Activated naive CD4-positive, alpha-beta T cell treated with anti-CD3 and anti-CD28 coated beads, Interleukin-2, amount 50 U/mL, for 16 hours (primary cell): ENCODE results near the gene MRPS33.
A peak's percentile ranks its signal among the peaks of the same experiment; 100 is the strongest.
"Not testable (repeated sequence)": the region's sequence is repeated elsewhere in the genome, so short reads cannot be mapped to it uniquely, and the experiment has no call there.

Experiments
- DNase-seq: peaks from one replicate; pipeline ENCODE4 v3.0.0-alpha.2; 2020

Gene MRPS33

DNA sequence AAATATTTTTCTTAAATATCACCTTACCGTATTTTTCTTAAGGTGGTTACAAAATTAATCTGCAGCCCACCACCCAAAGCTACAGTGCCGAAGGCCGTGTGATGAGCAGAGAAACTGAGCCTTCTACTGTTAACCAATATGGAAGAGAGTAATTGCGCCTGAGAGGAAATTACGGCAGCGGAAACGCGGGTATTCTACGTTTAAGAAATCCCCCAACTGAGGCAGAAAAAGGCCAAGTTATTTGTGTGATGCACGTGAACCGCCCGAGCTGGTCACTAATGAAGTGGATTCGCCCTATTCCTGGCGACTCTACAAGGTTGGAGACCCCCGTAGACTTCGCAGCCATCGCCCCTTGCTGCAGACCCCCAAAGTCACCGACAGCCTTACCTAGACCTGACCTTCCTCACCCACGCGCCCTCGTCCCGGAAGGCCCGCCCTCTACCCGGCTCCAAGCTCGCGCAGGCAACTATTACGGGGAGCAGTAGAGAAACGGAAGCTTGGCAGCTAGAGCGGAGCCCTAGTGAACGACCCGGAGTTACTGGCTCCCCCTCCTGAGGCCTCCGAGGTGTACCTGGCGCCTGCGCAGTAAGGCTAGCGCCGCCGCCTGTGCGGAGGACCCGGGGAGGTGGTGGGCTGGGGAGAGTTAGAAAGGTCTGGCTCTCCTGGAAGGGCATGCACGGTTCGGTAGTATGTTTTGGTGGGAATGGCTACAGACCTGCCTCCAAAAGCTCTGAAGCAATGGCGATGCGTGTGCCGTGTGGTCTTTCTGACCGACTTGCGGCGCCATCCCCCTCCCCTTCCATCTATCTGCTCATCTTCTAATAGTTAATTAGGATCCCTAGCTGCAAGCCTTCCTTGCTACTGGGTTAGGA is at the start of gene MRPS33:
Gene MRPS33 (minus strand): TSS at position 429 of the 872 bp plus-strand sequence. CDS start 4,319 bp downstream, outside the sequence.
- DNase-seq: peak; percentile 97

DNA sequence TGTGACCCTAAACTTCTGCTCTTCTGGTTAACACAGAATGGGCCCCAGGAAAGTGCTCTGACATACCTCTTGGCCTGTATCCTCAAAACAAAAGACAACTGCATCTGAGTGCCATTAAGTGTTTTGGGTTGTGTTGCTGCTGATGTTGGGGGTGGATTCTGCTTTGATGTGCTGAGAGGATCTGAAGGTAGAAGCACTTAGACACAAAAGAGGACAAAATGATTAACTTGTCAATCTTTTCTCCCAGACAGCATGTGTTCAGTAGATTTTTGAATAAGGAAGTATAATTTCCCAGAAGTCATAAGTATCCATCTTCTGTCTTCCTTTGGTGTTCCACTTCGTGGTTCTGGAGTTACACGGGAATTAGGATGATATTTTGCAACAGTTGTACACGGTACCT is 43.0 kb upstream of the MRPS33 start:
- no peak for DNase-seq

DNA sequence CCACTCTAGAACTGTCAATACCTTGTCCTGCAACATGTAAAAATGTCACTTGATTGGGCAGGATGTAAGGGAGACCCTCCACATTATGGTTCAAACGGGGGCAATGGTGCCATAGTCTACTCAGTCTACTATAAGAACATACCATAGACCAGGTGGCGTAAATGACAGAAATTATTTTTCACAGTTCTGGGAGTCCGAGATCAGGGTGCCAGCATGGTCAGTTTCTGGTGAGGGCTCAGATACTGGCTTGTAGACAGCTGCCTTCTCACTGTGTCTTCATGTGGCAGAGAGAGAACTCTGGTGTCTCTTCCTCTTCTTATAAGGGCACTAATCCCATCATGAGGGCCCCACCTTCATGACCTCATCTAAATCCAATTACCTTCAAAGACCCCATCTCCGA is 40.4 kb upstream of the MRPS33 start:
- DNase-seq: no peak

DNA sequence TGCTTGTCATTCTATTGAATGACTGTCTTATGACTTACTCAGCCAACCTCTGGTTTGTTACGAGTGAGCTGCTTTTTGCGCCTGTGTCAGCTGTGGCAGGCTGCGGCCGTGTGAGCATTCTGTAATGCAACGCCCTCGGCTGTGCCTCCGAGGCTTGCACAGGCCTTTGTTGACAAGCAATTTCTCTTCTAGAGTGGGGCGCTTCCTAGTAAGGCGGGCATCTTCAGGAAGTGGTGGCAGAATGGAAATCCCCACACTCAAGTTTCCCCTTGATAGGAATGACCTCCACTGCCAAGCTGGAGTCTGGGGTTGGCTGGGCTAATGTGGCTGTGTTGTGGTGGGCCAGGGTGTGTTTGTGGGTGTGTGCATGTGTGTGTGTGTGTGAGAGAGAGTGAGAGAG is 38.9 kb upstream of the MRPS33 start:
- DNase-seq: peak; percentile 35

DNA sequence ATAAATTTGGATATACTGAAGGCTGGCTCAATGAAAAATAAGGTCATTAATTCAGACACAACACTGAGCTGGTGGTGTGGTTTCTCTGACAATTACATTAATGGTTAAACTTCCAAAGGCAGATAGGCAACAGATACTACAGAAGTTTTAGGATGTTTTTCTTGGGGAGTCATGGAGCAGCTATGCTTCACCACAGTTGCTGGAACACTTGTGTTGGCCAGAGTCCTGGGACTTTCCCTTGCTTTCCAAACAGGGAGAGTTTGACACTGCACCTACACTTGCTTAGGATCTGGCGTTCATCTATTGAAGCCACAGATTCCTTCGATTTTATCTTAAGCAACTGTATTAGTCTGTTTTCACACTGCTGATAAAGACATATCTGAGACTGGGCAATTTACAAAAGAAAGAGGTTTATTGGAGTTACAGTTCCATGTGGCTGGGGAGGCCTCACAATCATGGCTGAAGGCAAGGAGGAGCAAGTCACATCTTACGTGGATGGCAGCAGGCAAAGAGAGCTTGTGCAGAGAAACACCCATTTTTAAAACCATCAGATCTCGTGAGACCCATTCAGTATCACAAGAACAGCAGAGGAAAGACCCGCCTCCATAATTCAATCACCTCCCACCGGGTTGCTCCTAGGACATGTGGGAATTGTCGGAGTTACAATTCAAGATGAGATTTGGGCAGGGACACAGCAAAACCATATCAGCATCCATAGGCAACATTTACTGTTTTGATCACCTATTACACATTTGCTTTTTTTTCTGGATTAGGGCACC is 31.3 kb upstream of the MRPS33 start:
- no peak for DNase-seq

DNA sequence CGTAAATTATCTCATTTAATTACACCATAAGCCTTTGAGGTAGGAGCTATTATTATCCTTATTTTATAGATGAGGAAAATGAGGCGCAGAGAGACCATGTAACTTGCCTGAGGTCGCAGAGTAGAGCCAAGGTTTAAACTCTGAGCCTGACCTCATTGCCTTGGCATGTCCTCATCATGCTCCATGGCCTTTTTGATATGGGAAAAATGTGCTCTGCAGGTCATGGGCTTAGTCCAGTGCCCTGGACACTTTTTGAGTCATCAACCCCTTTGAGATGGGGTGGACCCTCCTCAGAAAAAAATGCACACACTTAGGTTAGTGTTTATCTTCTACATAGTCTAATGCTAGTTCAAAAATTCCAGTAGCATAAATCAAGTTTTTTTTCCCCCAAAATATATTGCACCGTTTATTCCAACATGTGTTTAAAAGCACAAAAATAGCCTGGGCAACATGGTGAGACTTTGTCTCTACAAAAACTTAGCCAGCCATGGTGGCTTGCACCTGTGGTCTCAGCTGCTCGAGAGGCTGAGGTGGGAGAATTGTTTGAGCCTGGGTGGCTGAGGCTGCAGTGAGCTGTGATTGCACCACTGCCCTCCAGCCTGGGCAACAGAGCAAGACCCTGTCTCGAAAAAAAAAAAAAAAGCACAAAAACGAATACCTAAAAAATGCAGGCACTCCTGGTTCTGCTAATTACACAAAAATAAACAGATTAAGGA is 30.5 kb upstream of the MRPS33 start:
- no peak for DNase-seq

DNA sequence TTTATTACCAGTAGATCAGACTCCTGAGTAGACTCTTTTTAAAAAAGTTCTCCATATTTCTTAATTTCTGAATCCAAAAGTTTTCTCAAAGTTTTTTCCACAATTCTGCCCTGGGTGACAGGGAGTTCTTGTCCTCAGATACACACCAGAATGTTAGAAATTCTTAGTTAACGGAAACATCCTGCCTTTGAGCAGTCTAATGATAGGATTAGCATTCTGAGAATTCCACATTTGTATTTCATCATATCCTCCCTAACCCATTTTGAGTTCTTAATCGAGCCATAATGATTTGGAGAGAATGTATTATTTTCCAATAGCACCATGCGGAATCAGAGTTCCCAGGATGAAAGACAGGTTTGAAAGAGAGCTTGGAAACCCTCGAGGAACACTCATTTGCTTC is 28.9 kb upstream of the MRPS33 start:
- no peak for DNase-seq

DNA sequence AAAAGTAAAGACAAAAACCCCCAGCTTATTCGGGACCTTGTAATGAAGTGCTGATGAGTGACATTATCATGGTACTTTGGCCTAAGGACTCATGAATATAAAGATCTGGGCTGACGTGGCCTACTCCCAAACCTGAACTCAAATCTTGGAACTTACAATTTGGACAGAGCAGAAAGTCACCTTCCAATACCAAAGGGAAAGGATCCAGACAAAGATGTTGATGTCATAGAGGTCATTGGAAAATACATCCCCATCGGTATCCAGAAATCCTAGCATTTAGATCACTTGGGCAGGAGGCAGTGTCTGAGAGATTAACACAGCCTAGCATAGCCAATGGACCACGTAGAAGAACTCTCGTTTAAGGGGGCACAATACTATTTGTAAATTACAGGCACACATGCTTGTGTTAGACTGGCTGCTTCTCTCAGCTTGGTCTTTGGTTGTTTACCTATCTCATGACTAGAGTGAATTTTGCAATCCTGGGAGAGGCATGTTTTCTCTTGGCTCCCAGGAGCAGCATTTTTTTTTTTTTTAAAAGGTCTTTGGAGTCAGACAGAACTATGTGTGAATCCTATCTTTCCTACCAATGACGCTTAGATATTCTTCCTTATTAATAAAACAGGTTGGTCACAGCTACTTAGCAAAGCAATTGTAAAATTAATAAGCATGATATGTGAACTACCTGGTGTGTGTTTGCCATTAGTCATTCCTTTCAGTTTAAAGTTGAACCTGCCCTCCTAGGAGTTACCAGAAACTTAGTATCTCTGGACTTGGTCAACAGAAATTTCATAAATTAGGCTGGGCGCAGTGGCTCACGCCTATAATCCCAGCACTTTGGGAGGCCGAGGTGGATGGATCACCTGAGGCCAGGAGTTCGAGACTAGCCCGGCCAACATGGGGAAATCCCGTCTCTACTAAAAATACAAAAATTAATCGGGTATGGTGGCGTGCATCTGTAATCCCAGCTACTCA is 27.8 kb upstream of the MRPS33 start:
- DNase-seq: no peak

DNA sequence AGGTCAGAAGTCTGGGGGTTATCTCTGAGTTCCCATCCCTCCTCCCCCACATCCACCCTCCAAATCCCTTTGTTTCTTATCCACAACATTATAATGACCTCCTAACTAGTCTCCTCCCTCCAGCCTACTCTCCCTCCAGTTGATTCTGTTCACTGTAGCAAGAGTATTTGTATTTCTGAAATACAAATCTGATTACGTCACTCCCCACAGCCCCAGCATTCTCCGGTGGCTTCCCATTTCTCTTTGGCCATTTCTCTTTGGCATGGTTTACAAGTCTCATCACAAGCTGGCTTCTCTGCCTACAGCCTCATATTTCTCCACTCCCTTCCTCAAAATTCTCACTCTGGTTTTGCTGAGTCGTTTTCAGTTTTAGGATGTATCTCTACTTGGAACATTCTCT is 24.6 kb upstream of the MRPS33 start:
- DNase-seq: no peak

DNA sequence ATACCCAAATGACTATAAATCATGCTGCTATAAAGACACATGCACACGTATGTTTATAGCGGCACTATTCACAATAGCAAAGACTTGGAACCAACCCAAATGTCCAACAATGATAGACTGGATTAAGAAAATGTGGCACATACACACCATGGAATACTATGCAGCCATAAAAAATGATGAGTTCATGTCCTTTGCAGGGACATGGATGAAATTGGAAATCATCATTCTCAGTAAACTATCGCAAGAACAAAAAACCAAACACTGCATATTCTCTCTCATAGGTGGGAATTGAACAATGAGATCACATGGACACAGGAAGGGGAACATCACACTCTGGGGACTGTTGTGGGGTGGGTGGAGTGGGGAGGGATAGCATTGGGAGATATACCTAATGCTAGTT is 23.3 kb upstream of the MRPS33 start:
- DNase-seq: not testable (repeated sequence)

DNA sequence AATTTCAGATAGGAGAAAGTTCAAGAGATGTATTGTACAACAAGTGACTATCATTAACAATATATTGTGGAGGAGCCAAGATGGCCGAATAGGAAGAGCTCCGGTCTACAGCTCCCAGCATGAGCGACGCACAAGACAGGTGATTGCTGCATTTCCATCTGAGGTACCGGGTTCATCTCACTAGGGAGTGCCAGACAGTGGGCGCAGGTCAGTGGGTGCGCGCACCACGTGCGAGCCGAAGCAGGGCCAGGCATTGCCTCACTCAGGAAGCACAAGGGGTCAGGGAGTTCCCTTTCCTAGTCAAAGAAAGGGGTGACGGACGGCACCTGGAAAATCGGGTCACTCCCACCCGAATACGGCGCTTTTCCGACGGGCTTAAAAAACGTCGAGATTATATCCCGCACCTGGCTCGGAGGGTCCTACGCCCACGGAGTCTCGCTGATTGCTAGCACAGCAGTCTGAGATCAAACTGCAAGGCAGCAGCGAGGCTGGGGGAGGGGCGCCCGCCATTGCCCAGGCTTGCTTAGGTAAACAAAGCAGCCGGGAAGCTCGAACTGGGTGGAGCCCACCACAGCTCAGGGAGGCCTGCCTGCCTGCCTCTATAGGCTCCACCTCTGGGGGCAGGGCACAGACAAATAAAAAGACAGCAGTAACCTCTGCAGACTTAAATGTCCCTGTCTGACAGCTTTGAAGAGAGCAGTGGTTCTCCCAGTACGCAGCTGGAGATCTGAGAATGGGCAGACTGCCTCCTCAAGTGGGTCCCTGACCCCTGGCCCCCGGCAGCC is 18.0 kb upstream of the MRPS33 start:
- not testable (repeated sequence) for DNase-seq

DNA sequence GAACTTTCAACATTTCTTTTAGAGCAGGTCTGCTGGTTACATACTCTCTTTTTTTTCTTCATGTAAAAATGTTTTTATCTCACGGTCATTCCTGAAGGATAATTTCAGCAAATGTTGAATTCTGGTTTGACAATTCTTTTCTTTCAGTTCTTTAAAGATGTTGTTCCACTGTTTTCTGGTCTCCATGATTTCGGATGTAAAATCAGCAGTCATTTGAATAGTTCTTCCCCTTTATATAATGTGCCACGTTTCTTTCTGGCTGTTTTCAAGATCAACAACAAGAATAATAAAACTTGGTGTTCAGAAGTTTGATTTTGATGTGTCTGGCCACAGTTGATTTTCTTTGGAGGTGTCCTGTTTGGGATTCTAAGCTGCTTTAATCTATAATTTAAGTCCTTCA is 14.0 kb upstream of the MRPS33 start:
- no peak for DNase-seq

DNA sequence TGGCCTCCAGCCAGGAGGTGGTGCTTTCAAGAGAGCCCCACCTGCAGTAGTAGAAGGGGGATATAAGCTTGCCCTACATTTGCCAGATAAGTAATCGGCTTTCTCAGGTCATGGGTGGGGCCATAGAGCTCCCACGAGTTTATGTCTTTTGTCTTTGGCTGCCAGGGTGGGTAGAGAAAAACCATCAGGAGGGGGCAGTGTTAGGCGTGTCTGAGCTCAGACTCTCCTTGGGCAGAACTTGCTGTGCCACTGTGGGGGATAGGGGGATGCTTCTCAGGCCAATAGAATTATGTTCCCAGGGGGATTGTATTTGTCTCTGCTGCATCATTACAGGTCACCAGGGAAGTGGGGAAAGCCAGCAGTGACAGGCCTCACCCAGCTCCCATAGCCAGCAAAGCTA is 12.3 kb upstream of the MRPS33 start:
- DNase-seq: no peak

DNA sequence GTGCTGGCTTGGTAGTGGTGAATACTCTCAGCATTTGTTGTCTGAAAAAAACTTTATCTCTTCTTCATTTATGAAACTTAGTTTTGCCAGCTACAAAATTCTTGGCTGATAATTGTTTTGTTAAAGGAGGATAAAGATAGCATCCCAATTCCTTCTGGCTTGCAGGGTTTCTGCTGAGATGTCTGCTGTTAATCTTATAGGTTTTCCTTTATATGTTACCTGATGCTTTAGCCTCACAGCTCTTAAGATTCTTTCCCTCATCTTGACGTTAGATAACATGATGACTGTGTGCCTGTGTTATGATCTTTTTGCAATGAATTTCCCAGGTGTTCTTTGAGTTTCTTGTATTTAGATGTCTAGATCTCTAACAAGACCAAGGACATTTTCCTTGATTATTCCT is 9.9 kb upstream of the MRPS33 start:
- DNase-seq: no peak

DNA sequence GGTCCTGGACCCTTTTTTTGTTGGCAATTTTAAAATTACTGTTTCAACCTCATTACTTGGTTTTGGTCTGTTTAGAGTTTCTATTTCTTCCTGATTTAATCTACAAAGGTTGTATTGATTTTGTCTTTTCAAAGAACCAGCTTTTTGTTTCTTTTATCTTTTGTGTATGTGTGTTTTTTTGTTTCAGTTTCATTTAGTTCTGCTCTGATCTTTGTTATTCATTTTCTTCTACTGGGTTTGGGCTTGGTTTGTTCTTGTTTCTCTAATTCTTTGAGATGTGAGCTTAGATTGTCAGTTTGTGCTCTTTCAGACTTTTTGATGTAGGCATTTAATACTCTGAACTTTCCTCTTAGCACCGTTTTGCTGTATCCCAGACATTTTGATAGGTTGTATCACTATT is 8.5 kb upstream of the MRPS33 start:
- DNase-seq: no peak

DNA sequence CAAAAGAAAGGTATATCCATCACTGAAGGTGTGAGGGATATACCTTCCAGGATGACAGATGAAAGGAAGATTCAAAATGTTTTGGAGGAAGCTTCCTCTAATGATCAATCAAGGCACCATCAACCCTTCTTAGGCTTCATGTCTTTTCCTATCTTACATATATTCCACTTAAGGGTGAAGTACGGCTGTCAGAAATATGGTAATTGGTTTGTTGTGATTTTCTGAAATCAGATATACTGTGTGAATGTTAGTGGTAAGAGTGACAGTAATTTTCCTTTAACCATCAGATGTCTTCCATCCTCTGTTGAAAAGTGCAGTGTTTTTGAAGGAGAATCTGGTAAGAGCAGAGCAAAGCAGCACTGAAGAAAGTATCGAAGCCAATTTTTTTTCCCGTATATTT is 2.8 kb upstream of the MRPS33 start:
- DNase-seq: no peak

DNA sequence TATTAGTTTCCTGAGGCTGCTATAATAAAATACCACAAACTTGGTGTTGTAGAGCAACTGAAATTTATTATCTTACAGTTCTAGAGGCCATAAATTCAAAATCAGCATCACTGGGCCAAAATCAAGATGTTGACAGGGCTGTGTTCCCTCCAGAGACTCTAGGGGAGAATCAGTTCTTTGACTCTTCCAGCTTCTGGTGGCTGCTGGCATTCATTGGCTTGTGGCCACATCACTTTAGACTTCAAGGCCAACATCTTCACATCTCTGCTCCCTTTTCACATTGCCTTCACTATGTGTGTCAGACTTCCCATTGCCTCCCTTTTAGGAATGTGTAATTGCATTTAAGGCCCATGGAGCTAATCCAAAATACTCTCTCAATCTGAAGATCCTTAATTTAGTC is 1.6 kb upstream of the MRPS33 start:
- no peak for DNase-seq

DNA sequence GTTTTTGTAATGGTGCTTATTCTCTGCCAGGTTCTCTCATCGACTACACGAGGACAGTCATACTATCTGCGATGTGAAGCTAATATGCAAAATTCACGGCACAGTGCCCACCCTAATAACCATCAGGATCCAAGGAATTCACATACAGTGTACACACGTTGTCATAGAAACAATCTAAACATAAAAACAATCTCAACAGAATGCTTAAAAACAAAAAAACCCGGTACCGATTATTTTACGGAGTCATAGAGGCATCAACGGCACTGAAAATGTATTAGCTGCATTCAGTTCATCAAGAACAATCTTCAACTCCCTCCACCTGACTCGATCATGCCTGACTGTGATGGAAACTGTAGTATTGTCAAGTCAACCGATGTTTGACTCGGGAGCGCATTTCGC is 628 bp downstream of the MRPS33 start:
- DNase-seq: no peak

DNA sequence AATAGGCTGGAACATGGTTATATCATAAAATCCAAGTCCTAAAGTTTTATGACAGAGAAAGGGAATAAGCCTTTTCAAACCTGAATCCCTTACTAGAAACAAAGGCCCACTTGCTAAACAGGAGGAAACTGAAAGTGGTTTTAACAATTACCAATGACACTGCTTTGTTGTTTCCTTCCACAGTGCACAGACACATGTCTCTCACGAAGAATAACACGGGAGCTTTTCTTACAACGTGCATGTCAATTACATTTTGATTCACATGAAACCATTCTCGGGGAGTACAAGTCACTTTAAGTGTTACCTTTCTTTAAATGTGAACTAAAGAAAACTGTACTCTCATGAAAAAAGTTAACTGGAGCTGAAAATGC is 1.4 kb downstream of the MRPS33 start:
- DNase-seq: no peak

DNA sequence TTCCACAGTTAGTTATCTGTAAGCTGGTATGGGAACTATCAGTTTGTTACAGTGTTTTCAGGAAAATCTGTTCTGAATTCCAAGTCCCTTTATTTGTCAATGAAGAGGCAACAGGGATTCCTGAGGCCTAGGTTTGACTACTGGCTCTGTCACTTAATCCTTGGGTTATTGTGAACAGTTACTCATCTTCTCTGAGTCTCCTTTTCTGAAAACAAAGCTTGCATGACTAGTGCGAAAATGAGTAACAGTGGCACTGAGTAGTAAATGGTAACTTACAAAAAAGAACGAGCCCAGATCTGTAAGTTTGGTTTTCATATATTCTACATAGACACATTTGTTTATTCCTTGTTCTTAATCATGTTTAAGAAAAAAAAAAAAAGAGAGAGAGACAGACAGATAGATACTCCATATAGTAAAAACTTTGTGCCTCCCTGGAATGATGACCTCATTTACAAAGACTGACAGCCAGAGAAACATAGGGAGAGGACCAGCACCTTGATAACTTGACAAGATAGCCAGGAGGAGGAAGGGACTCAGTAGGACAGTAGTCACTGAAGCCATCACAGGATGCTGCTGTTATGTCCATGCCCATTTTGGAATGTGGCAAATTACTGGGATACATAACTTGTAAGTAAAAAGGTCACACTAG is 1.9 kb downstream of the MRPS33 start:
- DNase-seq: no peak
